NCI-H524 (cell line): ENCODE measurements around the gene WDR90.
A peak's percentile ranks its signal among the peaks of the same experiment; 100 is the strongest.

Experiments used
- DNase-seq, 2 experiments: peaks; one replicate each; lab custom pipeline; 2025; lab: John Stamatoyannopoulos, UW

Gene WDR90

DNA sequence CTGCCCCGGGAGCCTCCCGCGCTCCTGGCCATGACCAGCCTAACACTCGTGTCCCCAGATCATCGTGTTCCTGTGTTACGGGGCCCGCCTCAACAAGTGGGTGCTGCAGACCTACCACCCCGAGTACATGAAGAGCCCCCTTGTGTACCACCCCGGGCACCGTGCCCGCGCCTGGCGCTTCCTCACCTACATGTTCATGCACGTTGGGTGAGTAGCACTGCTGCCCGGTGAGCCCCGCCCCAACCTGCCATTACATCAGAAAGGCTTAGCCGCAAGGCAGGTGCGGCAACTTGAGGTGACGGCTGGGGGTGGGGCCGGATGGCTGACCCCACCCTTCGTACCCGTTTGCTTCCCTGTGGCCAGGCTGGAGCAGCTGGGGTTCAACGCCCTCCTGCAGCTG is 27.7 kb downstream of the WDR90 start:
- DNase-seq: no peak

DNA sequence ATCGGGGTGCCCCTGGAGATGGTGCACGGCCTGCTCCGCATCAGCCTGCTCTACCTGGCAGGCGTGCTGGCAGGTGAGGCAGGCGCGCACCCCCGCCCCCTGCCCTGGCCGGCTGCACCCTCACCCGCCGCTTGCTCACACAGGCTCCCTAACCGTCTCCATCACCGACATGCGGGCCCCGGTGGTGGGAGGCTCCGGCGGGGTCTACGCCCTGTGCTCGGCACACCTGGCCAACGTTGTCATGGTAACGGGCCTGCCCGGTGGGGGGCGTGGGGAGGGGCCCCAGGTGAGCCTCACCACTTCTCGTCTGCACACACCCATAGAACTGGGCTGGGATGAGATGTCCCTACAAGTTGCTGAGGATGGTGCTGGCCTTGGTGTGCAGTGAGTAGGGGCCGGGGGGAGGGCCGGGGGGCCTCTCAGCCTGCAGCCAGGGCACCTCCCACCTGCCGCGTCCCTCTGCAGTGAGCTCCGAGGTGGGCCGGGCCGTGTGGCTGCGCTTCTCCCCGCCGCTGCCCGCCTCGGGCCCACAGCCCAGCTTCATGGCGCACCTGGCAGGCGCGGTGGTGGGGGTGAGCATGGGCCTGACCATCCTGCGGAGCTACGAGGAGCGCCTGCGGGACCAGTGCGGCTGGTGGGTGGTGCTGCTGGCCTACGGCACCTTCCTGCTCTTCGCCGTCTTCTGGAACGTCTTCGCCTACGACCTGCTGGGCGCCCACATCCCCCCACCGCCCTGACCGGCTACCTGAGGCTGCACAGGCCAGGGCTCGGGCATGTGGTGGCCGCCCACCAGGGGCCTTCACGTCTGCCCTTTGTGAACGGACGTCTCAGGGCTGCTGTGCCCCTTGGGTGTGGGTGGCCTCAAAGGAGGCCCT is 28.4 kb downstream of the WDR90 start:
- DNase-seq: no peak

DNA sequence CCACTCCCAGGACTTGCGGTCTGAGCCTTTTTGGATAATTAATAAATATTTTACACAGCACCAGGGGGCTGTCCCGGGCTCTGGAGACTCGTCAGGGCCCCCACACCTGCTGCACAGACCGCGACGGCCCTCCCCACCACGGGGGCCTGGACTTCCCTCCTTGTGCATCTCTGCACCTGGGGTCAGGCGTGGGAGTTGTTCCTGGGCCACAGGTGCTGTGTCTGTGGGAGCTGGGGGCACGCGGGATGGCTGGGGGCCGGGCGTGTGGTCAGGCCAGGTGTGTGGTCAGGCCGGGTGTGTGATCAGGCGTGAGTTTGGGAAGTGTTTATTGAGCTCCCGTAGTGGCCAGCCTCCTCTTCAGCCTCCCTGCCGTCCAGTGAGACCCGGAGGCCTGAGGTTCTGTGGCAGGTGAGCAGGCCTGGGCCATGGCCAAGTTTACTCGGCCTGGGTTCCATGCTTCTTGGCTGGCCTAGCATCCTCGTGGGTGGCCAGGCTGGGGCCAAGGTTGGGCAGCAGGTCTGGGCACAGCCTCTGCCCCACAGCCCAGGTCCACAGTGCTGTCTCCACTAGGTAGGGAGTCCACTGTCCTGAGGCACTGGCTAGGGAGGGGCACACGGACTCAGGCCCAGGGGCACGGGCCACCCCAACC is 29.2 kb downstream of the WDR90 start:
- DNase-seq: no peak

DNA sequence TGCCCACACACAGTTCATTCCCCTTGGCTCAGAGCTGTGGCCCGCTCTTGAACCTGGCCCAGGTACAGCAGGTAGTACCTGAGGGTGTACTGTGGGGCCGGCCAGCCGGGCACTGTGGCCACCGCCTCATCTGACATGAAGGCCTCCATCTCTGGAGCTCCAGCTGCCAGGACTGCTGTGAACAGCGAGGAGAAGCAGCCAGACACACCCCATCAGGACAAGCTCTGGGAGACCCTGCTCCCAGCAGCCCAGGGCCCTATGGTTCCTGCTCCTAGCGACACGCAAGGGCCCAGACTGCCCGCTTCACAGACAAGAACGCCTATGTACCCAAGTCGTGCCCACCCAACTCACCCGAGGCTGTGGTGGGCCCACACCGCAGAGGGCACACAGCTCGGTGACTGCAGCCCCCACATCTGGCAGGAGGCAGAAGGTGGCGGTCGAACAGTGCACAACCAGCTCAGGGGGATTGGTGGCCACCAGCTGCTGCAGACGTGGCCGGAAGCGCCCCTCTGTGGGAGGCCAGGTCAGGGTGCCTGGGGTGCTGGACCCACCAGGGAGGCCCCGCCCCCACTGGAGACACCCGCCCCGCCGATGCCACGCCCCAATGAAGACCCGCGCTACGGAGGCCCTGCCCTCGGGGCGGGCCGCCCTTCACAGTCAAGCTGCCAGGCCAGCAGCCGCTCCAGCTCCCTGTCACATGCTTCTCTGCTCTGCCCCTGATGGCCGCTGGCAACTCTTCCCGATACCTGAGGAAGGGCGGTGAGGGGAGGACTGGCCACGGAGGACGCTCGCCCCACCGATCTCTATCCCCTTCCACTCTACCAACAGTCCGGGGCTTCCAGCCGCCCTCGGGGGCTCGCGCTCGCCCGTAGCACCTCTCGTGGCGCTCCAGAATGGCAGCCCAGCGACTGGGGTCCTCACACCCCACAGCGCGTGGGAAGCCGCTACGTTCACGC is 30.0 kb downstream of the WDR90 start:
- peak; percentile 70 to 82 for DNase-seq

DNA sequence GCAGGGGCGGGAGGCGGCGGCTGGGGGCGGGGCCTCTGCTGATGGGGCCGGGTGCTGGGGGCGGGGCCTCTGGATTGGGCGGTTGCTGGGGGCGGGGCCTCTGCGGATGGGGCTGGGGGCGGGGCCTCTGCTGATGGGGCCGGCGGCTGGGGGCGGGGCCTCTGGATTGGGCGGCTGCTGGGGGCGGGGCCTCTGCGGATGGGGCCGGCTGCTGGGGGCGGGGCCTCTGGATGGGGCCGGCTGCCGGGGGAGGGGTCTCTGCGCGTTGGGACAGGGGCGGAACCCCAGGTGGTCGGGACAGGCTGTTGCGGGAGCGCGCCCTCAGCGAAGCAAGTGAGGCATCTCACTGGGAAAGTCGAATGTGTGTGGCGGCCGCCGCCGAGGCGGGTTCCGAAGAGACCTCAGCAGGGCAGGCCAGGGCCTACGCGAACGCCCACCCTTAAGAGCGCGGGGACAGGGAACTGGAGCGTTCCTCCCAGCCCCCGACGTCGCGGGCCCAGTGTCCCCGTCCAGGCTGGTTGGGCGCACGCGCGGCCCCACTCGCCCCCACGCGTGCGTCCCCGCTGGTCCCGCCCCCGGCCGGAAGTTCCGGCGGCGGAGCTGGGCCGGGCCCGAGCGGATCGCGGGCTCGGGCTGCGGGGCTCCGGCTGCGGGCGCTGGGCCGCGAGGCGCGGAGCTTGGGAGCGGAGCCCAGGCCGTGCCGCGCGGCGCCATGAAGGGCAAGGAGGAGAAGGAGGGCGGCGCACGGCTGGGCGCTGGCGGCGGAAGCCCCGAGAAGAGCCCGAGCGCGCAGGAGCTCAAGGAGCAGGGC is 30.9 kb downstream of the WDR90 start, which contains the start of gene STUB1:
Gene STUB1 (plus strand): TSS at position 597 of the 811 bp plus-strand sequence. CDS start 116 bp downstream, at position 713.
- peak; percentile 89 to 93 for DNase-seq

DNA sequence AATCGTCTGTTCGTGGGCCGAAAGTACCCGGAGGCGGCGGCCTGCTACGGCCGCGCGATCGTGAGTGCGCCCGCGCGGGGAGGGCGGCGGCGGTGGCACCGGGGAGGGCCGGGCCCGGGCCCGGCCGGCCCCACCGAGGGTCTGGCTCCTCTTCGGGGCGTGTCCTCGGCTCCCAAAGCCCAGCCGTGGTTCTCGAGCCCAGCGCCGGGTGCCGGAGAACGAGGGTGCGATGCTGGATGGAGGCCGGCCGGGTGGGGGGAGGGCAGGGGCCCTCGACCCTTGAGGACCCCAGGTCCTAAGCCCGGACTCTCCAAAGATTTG is 31.4 kb downstream of the WDR90 start:
- DNase-seq: no peak

DNA sequence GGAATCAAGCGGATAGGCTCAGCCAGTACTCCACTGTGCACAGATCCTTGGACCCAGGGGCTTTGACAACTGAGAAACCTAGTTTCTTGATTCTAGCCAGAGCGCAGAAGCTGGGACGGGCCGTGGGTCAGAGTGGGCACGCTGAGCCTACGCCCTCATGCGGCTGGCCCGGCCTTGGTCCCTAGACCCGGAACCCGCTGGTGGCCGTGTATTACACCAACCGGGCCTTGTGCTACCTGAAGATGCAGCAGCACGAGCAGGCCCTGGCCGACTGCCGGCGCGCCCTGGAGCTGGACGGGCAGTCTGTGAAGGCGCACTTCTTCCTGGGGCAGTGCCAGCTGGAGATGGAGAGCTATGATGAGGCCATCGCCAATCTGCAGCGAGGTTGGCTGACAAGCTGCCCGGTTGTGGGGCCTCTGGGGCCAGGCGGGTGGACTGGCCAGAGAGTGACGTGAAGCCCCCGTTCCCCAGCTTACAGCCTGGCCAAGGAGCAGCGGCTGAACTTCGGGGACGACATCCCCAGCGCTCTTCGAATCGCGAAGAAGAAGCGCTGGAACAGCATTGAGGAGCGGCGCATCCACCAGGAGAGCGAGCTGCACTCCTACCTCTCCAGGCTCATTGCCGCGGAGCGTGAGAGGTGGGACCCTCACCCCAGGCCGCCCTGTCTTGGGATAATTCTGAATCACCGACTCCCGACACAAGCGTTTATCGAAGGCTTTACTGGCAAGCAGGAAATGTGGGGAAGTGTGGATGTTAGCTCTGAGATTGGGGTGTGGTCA is 32.0 kb downstream of the WDR90 start:
- peak; percentile 21 to 48 for DNase-seq

DNA sequence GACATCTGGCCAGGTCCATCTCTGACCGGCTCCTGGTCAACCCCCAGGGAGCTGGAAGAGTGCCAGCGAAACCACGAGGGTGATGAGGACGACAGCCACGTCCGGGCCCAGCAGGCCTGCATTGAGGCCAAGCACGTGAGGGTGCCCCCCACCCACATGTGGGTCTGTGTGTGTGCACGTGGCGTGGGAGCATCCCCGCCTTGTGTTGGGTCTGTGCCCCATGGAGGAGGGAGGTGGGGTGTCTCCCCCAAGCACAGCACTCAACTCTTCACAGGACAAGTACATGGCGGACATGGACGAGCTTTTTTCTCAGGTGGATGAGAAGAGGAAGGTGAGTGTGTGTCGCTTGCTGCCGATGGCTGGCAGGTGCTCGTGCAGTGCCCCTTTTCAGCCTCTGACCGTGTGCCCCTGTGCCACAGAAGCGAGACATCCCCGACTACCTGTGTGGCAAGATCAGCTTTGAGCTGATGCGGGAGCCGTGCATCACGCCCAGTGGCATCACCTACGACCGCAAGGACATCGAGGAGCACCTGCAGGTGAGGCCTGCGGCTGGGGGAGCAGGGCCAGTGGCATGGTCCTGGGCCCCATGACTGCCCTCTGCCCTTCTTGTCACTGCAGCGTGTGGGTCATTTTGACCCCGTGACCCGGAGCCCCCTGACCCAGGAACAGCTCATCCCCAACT is 32.7 kb downstream of the WDR90 start:
- no peak for DNase-seq

DNA sequence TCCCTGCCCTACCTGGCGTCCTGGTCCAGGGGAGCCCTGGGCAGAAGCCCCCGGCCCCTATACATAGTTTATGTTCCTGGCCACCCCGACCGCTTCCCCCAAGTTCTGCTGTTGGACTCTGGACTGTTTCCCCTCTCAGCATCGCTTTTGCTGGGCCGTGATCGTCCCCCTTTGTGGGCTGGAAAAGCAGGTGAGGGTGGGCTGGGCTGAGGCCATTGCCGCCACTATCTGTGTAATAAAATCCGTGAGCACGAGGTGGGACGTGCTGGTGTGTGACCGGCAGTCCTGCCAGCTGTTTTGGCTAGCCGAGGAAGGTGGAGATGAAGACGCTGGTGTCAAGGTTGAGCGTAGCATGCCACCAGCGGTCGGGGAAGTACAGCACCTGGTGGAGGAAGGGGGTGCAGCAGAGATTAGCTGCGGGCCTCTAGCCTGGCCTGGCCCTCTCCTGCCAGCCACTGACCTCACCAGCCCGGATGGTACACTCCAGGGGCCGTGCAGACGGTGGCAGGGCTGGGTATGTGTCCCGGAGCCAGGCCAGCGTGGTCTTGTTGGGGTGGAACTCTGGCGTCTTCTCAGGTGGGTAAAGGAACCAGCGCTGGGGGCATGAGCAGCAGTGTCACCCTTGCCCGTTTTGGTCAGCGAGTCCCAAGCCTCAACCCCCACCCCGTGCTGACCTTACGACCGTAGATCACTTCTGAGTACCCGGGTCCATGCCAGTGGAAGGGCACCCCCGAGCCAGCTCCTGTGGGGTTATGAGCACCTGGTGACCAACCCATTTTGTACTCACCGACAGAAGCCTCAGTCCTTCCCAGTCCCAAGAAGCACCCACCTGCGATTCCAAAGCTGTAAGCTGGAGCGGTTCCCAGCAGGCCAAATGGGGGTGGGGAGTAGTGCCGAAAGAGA is 33.6 kb downstream of the WDR90 start:
- DNase-seq: no peak

DNA sequence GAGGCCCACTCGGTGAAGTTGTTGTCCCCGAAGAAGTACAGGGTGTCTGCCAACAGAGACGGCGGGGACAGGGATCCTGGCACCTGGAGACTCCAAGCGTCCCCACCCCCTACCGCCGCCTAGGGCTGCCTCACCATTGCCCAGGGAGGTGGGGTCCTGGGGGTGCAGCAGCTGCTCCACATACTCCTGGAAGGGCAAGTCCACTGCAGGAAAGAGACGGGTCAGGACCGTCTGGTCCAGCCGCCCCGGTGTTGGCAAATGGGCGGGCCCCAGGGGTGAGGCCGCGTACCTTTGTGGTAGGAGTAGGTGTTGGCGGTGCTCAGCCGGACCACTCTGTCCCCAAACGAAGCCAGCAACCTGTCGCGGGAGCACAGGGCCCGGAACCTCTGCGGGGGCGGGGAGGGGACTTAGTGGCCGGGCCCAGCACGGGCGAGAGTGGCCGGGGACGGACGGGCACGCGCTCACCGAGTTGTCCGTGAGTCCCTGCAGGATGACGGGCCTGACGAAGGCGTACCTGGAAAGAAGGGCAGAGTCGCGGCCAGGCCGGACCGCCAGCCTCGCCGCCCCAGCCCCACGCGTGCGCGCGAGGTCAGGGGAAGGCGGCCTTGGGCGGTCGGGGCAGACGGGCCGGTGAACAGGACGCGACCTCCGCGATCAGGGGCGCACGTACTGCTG is 34.4 kb downstream of the WDR90 start:
- no peak for DNase-seq

DNA sequence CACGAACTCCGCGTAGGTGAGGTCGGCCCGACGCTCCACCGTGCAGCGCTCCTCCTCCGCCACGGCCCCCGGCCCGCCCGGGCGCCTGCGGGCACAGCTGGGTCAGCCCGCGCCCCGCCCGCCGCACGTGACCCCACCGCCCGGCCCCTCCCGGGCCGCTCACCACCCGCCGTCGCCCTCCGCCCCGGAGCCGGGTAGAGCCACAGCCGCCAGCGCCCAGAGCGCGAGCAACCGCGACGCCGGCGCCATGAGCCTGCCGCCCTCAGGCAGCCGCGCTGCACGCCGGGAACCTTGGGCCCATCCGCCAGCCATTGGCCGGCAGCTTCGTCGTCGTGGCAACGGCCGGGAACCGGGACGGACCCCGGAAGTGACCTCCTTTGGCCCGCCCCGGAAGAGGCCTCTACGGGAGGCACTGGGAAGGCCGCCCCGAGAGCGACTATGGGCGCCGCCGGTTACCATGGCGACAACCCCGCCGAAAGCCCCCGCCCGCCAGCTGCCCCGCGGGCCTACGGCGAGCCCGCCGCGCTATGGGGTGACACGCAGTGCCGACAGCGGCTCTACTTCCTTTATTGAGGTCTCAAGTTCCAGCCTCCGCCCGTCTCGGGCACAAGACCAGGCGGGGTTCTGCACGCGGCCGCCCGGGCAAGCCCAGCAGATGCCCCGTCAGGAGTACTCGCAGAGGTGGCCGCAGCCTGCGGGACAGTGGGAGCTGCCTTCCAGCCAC is 35.1 kb downstream of the WDR90 start, which contains the start of gene JMJD8:
Gene JMJD8 (minus strand): TSS at position 264 of the 724 bp plus-strand sequence. CDS start 15 bp downstream, at position 249.
- DNase-seq: peak; percentile 86 to 97

DNA sequence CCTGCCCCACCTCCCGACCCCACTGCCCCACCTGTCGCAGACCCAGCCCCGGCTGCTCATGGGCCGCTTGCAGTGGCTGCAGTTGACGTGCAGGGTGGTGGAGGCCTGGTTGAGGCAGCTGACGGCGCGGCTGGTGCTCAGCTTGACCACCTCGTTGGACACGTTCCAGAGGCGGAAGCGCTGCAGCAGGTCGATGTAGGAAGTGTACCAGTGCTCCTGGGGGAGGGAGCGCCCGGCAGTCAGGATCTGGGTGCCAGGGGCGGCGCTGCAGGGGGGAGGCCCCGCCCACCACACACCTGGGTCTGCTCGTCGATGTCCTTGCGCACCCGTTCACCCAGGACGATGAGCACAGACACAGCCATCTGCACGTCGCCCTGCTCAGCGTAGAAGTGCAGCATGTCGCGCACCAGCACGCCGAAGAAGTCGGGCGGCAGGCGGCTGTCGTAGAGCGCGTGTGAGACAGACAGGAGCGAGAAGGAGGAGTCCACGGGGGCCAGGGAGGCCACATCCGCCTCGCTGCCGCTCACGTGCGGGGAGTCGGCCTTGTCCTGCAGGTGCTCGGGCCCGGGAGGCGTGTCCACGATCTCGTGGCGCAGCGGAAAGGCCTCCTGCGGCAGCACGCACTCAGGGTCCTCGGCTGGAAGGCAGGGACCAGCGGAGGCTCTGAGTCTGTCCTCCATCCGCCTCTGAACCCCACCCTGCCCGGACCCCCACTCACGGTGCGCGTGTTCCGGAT is 36.0 kb downstream of the WDR90 start:
- DNase-seq: no peak

DNA sequence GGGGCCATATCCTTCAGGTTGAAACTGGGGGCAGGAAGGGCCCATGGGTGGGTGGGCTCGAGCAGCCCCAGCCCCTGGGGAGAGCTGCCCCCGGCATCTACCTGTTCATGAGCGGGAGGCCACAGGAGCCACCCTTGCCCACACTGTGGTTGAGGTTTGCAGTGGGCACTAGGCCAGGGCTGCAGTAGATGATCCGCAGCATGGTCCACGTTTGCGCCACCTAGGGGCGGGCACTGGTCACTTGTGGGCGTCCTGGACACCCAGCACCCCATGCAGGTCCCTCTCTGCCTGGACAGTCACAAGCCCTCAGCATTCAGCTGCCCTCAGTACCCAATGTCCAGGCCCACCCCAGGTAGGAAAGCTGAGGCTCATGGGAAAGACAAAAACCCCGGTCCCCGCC is 36.8 kb downstream of the WDR90 start:
- peak in 1 of 2 experiments; percentile 60 for DNase-seq

DNA sequence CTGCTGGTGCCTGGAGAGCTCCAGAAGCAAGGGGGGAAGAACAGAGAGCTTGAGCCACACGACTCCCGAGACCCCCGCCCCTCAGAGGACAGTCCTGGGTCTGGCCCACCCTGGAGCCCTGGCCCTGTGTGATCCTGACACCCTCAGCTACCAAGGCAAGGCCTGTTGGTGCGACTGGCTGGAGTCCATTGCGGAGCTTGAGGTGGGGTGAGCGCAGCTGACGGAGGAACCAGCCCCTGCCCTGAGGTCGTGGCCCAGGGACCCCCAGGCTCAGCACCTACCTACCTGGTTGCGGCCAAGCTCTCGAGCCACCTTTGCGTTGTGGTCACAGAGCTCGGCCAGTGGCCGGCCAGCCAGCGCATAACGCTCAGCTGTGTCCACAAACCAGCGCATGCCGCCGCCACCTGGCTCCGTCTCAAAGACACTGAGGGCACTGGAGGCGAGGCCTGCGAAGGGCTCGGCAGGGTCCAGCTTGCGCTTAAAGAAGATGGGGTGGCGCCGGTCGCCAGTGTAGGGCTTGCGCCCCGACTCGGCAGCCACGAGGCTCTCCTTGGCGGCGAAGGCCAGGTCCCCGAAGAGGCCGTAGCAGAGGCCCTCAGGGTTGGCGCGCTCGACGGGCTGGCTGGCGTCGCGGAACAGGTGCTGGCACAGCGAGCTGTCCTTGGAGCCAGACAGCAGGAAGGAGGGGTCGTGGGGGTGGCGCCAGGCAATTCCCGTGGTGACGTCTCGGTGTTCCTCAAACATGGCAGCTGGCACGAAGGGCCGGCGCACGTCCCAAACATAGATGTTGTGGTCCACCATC is 37.5 kb downstream of the WDR90 start:
- no peak for DNase-seq

DNA sequence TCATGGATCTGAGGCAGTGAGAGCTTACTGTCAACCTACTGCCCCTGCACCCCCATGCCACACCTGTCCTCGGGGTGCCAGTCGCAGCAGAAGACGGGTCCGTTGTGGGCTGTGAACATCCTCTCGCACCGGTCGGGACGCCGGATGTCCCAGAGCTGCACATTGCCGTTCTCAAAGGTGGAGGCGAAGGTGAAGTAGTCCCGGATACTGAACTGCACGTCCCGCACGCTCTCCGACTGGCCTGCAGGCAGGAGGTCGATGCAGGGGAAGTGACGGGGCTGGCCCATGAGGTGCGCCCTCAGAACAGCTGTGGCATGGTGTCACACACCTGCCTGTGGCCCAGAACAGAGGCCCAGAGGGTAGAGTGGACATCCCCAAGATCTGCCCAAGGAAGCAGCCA is 38.3 kb downstream of the WDR90 start:
- no peak for DNase-seq
